Sciatic nerve (tissue), 1 donor: ENCODE measurements around the gene PCDH8. TPM values are rescaled to one million over a fixed set of nuclear protein-coding genes. Genes with fewer than 3 reads are reported as not detected.

Source experiments
- microRNA-seq: library from miRNA; unstranded; fragments of <30 nt; microRNA quantifications from one replicate; pipeline ENCODE4 v1.2.0, GENCODE V29; 2020
- total RNA-seq: library from RNA; stranded (reverse); fragmentation: NEBNext Ultra II Directional; extraction: Animal tissue kit (Norgen Biotek cat#: 25700); gene quantifications from one replicate; pipeline ENCODE4 v1.2.1, GENCODE V29; 2021
- donor health status: DM: no; HTN: no; CAD: no.

Gene PCDH8
- total RNA-seq, 1 donor from 2014 or later: 1.9 TPM

Small RNA genes lying within 50 kb of the gene (microRNA-seq; reads per million reads assigned to microRNA genes)
- not detected for gene MIR759

Other genes starting within 250 kb of the PCDH8 start
- gene HNRNPA1L2, start 206.2 kb downstream of the PCDH8 start, total RNA-seq: 8.8 TPM
- gene SUGT1, start 195.8 kb downstream of the PCDH8 start, total RNA-seq: 62.3 TPM
- 0.27 TPM for gene CNMD, start 108.8 kb downstream of the PCDH8 start, total RNA-seq
- 3.1 TPM for gene OLFM4, start 180.2 kb upstream of the PCDH8 start, total RNA-seq